Measurements from ENCODE around the gene SLC16A9. TPM values are rescaled to one million over a fixed set of nuclear protein-coding genes. Genes with fewer than 3 reads are reported as not detected.

Gene SLC16A9
- total RNA-seq, 1 experiment from 2014 or later, result 4.1 TPM

DNA sequence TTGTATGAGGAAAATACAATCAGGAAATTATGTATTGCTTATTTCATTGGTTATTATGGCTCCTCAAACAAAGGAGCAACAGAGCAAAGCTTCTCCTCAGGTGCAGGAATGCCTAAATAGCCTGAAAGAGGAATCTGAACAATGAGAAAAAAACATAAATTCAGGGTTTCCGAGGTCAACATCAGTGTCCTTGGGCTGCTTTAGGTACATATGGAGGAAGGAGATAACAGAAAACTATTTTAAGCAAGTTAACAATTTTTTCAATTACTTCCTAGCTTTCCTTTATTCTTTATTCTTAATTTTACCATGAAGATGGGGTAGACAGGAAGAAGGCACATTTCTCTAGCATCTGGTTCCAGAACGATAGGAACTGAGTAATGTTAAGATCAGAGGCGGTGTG is 14.0 kb downstream of the SLC16A9 start:
- Histone ChIP-seq H2AFZ (ENCODE audit: low read length) (no peak overlapping the region), H4K20me1 (ENCODE audit: control insufficient read depth, insufficient read depth, insufficient read length) (no peaks in the 10 kb centered on the region), H2BK120ac (ENCODE audit: low read depth, low read length, poor library complexity, severe bottlenecking) (no peak overlapping the region), H3K9me3 (ENCODE audit: control insufficient read depth, low read depth, low read length) (no peaks in the 10 kb centered on the region), H3K56ac (ENCODE audit: insufficient read length, low read depth, low read length) (no peak overlapping the region), H3K79me2 (ENCODE audit: insufficient read depth, low read length) (no peaks in the 10 kb centered on the region), H3K4me1 (ENCODE audit: insufficient read depth, low read length) (no peaks in the 10 kb centered on the region), H3K4me2 (ENCODE audit: insufficient read depth, insufficient read length, low read length) (no peak overlapping the region), H2BK15ac (ENCODE audit: low read depth, low read length) (no peak overlapping the region), H3K9ac (ENCODE audit: extremely low read depth, insufficient read length, low read length) (no peak overlapping the region), H3K23me2 (ENCODE audit: insufficient read length, low read depth, low read length, poor library complexity, severe bottlenecking) (no peaks in the 10 kb centered on the region), H3K27ac (ENCODE audit: insufficient read length, low read depth, low read length) (no peak overlapping the region), H3K18ac (ENCODE audit: insufficient read length, low read depth, low read length) (no peak overlapping the region), H4K5ac (ENCODE audit: insufficient read length, low read depth, low read length) (no peak overlapping the region), H2BK5ac (ENCODE audit: insufficient read length, low read length) (no peak overlapping the region), H2AK5ac (ENCODE audit: insufficient read length, low read length) (no peak overlapping the region), H3K4ac (ENCODE audit: low read depth, low read length) (no peak overlapping the region), H2BK12ac (ENCODE audit: insufficient read length, low read depth, low read length) (no peak overlapping the region), H3K27me3 (ENCODE audit: insufficient read depth, low read length) (no peaks in the 10 kb centered on the region), H4K8ac (replicated peaks; ENCODE audit: insufficient read length, low read depth, low read length) (no peak overlapping the region), H3K23ac (ENCODE audit: insufficient read length, low read depth, low read length) (no peak overlapping the region), H3T11ph (ENCODE audit: low read length) (no peak overlapping the region), H2BK20ac (ENCODE audit: low read depth, low read length, poor library complexity, severe bottlenecking) (no peak overlapping the region), H3K14ac (ENCODE audit: insufficient read depth, low read length) (no peak overlapping the region), H4K91ac (ENCODE audit: insufficient read length, low read depth, low read length) (no peak overlapping the region), H3K79me1 (ENCODE audit: insufficient read depth, low read depth, low read length, poor library complexity, severe bottlenecking) (no peaks in the 10 kb centered on the region)
- H3K4me3 Mint-ChIP-seq, result no peak overlapping the region
- DNase-seq, result no peak
- peaks cover 4 to 5% of the 10 kb centered on the region in 2 experiments; a peak in 3 of 5 replicates for H3K9me3 Mint-ChIP-seq
- no peaks in the 10 kb centered on the region for H3K27me3 Mint-ChIP-seq (ENCODE audit: low read depth)
- H3K27ac Mint-ChIP-seq, result no peak overlapping the region
- TF ChIP-seq, protein P1, sequence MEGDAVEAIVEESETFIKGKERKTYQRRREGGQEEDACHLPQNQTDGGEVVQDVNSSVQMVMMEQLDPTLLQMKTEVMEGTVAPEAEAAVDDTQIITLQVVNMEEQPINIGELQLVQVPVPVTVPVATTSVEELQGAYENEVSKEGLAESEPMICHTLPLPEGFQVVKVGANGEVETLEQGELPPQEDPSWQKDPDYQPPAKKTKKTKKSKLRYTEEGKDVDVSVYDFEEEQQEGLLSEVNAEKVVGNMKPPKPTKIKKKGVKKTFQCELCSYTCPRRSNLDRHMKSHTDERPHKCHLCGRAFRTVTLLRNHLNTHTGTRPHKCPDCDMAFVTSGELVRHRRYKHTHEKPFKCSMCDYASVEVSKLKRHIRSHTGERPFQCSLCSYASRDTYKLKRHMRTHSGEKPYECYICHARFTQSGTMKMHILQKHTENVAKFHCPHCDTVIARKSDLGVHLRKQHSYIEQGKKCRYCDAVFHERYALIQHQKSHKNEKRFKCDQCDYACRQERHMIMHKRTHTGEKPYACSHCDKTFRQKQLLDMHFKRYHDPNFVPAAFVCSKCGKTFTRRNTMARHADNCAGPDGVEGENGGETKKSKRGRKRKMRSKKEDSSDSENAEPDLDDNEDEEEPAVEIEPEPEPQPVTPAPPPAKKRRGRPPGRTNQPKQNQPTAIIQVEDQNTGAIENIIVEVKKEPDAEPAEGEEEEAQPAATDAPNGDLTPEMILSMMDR (conservative IDR thresholded peaks at IDR 0.05), result no peak
- peaks cover 4 to 9% of the 10 kb centered on the region in 2 experiments for H3K4me1 Mint-ChIP-seq
- H3K36me3 Mint-ChIP-seq (ENCODE audit: insufficient read depth in 1 of 3, low read depth in 3 of 3), result peaks cover 2 to 29% (median 9%) of the 10 kb centered on the region in 3 experiments; a peak in 6 of 7 replicates
- no CpG with 5 or more reads among the region's 3 CpGs for WGBS (ENCODE audit: extremely low coverage, insufficient read length, low lambda C conversion rate)

All from H9 (cell line).